GM19438 (cell line): Measurements from ENCODE around the gene SCN4A.
"Not testable (repeated sequence)": the region's sequence is repeated elsewhere in the genome, so short reads cannot be mapped to it uniquely, and the experiment has no call there.

Experiments
- ATAC-seq: cut with Tn5 transposase; IDR thresholded peaks from one replicate; pipeline ENCODE4 v1.9.1; 2021; ENCODE audit warnings: low read depth; ENCODE audit not compliant: unreplicated experiment

SCN4A gene

DNA sequence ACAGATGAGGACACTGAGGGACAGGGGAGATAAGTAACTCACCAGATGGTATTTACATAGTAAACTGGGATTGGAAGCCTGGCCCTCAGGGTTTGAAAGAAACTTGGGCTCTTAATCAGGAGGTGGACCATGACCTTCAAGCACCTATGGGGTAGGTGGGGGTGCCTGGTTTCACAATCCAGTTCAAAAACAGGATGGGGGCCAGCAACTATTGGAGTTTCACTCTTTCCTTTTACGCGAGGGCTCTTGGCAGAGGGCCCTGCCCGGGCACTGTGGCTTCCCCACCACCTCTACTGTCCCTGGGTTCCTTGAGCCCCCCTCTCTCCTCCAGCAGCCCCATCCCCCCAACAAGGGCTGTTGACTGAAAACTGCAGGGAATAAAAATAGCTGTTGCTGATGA, 14.1 kb upstream of the SCN4A start:
- ATAC-seq, result no peak

DNA sequence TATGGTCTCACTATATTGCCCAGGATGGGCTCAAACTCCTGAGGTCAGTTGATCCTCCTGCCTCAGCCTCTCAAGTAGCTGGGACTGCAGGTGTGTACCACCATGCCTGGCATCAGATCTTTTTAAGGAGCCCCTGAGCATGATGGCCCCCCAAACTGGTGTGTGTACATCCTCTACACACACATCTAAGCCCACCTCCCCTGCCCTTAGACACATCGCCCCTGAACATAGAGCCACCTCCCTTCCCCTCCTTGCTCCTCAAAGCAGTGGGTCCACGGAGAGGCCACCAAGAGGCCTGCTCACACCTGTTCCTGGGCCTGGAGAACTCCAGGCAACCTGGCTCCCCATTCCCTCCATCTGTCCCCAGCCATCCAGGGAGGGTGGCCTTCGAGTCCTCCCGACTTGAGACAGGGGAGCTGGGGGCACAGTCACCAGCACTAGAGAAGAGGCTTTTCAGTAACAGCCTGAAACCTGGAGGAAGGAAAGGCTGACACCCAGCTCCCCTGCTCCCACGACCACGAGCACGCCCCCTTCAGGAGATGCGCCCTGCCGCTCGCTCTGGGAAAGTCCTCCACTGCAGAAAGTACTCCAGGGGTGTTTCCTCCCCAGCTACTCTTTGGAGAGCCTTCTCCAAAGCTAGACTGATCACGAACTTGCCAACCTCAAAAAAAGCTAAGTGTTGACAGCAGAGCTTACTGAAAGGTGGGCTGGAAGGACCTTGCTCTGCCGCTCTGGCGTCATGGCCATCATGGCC, 12.8 kb upstream of the SCN4A start:
- ATAC-seq, result no peak

DNA sequence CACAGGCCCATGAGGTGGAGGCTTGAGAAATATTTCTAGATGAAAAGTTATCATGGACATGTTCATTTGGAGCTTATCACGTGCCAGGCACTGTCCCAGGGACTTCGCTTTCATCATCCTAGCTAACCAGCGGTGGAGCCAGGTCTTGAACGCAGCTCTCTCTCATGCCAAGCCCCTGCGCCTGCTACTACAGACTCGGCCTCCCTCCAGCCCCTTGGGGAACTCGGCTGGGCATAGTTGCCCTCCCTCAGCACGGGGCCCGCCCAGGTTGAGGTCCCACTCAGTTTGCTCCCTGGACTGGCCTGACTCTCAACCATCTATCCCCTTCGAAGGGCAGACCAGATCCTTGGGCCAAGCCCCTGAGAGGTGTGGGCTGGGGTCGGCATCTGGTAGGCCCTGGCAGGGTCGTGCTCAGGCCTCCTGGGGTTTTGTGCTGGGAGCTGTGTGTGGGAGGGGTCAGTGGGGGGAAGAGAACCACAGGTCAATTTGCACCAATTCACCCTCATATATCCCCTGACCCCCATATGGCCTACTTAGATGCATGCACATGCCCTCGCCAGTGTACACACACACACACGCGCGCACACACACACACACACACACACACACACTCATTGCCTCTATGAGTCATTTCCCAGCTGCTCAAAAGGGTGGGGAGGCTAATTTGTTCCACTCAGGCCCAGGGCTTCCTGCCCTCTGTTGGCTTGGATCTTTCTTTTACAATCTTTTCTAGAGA, 12.1 kb upstream of the SCN4A start:
- ATAC-seq, result no peak

DNA sequence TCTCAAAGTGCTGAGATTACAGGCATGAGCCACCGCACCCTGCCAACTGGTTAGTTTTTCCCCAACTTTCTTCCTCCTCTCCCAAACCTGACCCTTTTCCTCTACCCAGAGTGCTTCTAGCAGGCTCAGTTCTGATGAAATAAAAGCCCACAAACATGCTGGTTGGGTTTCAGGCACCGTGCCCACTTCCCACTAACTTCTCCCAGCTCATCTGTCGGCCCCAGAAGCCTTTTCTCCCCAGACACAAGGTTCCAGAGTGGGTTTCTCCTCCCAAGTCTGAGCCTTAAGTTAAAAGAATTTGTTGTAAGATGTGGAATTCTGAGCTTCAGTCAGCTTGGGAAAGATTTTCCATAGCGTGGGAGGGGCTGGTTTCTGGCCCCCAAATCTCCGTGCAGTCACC, 11.5 kb upstream of the SCN4A start:
- ATAC-seq, result no peak

GRCh38 chr17:63983320-63983719, 10.6 kb upstream of the SCN4A start:
- ATAC-seq, result no peak

- ATAC-seq, result not testable (repeated sequence)
Measured at GRCh38 chr17:63982641-63983040, 9.9 kb upstream of the SCN4A start.

GRCh38 chr17:63978272-63979200, 5.8 kb upstream of the SCN4A start:
- no peak for ATAC-seq

DNA sequence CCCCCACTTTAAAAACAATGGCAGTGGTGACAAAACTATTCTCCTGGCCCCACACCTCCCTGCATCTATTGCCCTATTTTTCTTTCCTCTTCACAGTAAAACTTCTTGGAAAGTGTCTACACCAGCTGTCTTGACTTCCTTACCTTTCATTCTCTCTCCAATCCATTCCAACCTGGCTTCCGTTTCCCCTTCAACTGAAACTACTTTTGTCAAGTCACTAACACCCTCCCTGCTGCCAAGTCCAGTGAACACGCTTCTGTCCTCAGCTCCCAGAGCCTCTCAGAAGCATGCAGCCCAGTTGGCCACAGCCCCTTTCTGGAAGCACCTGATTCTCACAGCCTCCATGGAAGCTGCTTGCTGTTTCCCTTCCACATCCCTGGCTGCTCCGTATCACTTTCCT, 4.0 kb upstream of the SCN4A start:
- no peak for ATAC-seq

GRCh38 chr17:63975541-63976092, 2.9 kb upstream of the SCN4A start:
- ATAC-seq, result no peak

DNA sequence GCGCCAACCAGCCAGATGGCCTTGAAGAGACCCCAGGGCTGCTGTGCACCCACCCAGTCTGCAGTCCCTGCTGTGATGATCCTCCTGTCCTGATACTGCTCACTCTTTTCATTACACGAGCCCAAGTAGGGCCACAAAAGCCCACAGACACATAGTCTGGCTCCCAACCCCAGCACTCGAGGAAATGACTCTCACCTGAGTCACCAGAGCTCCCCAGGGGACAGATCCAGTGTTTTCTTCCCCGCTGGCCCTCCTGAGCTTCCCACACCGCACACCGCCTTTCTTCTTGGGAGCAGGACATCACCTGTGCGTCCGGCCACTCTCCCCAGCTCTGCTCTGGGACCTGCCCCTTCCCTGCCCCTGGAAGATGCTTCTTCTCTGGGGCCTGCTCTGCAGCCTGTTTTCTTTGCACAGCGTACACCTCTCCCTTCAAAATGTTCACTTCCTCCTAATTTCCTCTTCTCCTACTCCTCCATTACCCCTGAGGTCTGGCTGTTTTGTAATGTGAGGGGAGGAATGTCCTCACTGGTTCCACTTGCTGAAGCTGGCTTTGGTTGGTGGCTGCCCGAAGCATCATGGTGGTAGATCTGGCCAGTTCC, 2.0 kb upstream of the SCN4A start:
- no peak for ATAC-seq

DNA sequence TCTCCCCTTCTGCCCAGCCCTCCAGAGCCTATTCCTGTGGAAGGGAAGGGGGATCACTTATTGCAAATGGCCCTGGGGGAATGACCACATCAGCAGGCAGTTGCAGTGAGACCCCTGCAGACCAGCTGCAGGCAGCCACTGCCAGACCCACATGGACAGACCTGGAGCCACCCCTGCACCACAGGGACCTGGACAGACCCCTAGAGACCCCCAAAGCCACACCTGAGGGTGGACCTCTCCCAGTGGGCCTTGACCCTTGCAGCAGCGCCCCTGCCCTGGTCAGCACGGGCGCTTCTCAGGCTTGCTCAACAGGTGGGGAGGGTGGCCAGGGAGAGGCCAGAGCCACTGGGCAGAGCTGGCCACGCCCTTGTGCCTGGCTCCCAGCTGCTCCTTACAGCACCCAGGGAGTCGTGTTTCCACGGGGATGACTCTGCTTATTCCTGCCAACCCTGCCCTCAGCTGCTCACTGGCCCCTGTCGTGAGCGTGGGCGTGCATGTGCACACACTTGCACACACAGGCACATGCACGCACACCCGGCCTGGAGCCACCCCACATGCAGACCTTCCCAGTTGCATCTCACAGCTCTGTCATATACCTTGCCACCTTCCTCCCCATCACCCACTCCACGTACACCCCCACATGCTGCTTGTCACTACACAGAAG, 1.3 kb upstream of the SCN4A start:
- no peak for ATAC-seq

GRCh38 chr17:63973247-63973646, 529 bp upstream of the SCN4A start:
- ATAC-seq, result no peak

DNA sequence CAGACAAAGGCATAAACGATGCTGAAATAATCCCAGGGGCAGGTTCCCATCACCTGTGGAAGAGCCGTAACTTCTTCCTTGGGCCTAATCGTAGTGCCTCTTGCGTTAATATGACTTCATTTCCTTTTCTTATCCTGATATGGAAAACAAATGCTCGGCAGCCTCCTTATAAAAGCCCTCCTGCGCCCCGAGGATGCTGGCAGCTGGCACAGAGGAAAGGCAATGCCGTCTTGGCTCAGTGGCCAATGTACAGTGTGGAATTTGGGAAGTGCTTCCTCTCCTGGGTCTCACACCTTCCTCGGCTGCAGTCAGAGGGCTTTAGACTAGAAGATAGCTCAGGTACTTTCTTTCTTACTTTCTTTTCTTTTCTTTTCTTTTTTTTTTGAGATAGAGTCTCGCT, 3.4 kb downstream of the SCN4A start:
- ATAC-seq, result no peak

DNA sequence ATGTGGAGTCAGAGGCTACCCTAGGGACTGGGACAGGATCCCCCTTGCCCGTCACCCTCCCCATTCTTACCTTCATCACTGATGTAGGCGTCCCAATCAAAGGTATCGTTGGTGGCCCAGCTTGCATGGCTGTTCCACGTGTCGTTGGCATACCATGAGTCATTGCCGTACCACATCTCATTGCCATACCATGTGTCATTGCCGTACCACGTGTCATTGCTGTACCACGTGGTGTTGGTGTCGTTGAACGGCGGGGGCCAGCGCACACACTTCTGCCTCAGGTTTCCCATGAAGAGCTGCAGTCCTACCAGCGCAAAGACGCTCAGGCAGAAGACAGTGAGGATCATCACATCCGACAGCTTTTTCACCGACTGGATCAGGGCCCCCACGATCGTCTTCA, 4.8 kb downstream of the SCN4A start:
- ATAC-seq, result no peak

- no peak for ATAC-seq
Measured at GRCh38 chr17:63966646-63967264, 6.0 kb downstream of the SCN4A start.

- ATAC-seq, result no peak
Measured at GRCh38 chr17:63963123-63963522, 9.6 kb downstream of the SCN4A start.

DNA sequence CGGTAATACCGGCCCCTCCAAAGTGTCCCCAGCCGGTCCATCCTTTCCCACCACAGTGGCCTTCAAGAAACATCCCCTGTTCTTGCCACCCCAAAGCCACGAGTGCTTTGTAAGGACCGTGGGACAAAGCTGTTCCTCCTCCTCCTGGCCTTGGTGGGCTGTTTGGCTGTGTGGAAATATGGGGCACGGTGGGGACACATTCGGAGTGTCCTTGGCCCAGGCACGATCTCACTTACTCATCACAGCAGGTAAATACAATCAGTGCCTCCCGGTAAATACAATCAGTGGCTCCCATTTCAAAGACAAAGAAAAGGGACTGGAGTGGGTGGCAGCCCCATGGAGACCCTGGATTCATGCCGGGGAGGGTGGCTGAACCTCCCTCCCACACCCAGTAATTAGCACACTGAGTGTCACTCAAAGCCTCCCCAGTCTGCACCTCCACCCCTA, 10.4 kb downstream of the SCN4A start:
- no peak for ATAC-seq

- no peak for ATAC-seq
Measured at GRCh38 chr17:63961355-63962212, 11.1 kb downstream of the SCN4A start.
